Prostate gland (tissue), 2 donors: ENCODE measurements around the gene SLC37A1.

Source experiments
- POLR2A ChIP-seq: fragments of 450-650 bp; IDR thresholded peaks from one replicate; pipeline ENCODE4 v1.6.1; 2016; ENCODE audit warnings: antibody characterized with exemption, mild to moderate bottlenecking
- POLR2AphosphoS5 ChIP-seq: sonication (generic); formaldehyde crosslinking; IDR thresholded peaks from one replicate; pipeline ENCODE4 v1.6.1; 2017; ENCODE audit warnings: antibody characterized with exemption
- TF ChIP-seq, protein P1 (sequence below), 4 experiments: fragments of 200-600 bp in 2 of 4; fragments of 450-650 bp in 2 of 4; sonication (generic) in 2 of 4; IDR thresholded peaks; 1 replicate in 3 of 4; 2 replicates in 1 of 4; pipeline ENCODE4 v1.5.1; 2016 to 2019; ENCODE audit warnings: antibody characterized with exemption in 4 of 4, mild to moderate bottlenecking in 2 of 4, moderate library complexity in 2 of 4

DNA sequence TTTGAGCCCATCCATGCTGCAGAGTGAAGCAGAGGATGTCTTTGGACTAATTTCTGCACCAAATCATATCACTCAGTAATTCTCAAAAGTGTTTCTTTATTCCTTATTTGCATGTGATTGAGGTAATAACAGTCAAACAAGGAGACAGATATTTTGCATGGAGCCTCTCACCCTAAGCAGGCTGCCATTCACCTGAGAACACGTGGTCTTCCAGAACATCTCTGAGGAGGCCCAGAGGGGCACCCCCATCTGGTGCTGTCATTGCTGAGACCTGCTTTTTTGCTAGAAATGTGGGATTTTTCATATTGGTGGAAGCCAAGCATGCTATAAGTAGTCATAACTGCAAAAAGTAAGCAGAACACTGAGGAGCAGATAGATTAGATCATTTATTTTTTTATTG is 7.7 kb downstream of the SLC37A1 start:
- TF ChIP-seq, protein P1, sequence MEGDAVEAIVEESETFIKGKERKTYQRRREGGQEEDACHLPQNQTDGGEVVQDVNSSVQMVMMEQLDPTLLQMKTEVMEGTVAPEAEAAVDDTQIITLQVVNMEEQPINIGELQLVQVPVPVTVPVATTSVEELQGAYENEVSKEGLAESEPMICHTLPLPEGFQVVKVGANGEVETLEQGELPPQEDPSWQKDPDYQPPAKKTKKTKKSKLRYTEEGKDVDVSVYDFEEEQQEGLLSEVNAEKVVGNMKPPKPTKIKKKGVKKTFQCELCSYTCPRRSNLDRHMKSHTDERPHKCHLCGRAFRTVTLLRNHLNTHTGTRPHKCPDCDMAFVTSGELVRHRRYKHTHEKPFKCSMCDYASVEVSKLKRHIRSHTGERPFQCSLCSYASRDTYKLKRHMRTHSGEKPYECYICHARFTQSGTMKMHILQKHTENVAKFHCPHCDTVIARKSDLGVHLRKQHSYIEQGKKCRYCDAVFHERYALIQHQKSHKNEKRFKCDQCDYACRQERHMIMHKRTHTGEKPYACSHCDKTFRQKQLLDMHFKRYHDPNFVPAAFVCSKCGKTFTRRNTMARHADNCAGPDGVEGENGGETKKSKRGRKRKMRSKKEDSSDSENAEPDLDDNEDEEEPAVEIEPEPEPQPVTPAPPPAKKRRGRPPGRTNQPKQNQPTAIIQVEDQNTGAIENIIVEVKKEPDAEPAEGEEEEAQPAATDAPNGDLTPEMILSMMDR (IDR thresholded peaks at IDR 0.05): no peak
- TF ChIP-seq POLR2A (no peak), POLR2AphosphoS5 (no peak)
